ENCODE data around the gene CBARP.

CBARP gene

DNA sequence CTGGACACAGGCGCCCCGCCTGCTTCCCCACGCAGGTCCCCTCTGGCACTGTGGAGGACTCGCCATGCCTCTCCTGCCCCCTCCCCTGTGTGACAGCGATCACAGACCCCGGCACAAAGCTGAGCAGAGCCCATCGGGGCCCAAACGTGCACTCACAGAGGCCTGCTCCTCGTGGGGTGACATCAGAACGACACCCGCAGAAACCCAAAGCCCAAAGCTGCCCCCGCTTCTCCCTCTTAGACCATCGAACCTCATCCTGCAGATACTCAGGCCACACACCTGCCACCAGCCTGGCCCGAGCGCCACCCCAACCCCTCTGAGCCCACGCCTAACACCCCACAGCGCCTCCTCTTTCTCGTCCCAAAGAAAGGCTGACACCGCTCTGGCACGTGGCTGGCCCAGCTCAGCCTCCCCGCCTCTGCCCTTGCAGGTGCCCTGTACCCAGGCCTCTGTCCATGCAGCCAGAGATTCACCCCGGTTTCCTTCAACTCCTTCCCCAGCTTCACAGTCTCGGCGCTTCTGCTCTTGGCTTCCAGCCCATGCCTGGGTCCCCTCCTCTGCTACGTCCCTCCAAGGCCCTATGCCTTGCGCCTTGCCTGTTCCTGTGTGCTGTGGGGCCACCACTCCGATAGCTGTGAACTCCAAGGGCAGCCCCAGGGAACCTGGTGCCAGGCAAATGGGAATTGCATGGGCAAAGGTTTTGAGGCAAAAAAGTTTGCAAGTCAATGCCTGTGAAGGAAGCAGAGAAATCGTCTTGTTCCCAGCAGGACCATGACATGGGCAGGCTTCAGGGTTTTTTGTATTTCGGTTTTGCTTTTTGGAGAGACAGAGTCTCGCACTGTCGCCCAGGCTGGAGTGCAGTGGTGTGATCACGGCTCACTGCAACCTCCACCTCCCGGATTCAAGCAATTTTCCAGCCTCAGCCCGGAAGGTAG, 831 bp upstream of the CBARP start (continued):
- TF ChIP-seq, protein P1, sequence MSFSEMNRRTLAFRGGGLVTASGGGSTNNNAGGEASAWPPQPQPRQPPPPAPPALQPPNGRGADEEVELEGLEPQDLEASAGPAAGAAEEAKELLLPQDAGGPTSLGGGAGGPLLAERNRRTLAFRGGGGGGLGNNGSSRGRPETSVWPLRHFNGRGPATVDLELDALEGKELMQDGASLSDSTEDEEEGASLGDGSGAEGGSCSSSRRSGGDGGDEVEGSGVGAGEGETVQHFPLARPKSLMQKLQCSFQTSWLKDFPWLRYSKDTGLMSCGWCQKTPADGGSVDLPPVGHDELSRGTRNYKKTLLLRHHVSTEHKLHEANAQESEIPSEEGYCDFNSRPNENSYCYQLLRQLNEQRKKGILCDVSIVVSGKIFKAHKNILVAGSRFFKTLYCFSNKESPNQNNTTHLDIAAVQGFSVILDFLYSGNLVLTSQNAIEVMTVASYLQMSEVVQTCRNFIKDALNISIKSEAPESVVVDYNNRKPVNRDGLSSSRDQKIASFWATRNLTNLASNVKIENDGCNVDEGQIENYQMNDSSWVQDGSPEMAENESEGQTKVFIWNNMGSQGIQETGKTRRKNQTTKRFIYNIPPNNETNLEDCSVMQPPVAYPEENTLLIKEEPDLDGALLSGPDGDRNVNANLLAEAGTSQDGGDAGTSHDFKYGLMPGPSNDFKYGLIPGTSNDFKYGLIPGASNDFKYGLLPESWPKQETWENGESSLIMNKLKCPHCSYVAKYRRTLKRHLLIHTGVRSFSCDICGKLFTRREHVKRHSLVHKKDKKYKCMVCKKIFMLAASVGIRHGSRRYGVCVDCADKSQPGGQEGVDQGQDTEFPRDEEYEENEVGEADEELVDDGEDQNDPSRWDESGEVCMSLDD (tag by site-specific recombination; IDR thresholded peaks at IDR 0.05): 0 out of 2 replicates have a peak, but pooled peaks have one; percentile 64

- Histone ChIP-seq H3K27ac (ENCODE audit: extremely low read depth, low read depth, low read length) (peak overlapping the region; percentile 60; the same call in 1 of the 2 replicates), H3K36me3 (ENCODE audit: control insufficient read depth in 2 of 2, insufficient read depth in 1 of 2, low read length in 2 of 2) (peaks cover 0 to 32% of the 10 kb centered on the region in 2 experiments; a peak in 1 of 3 replicates), H3K4me3 (ENCODE audit: low read depth, low read length) (peak overlapping the region; percentile 56), H3K9me3 (ENCODE audit: control insufficient read depth, insufficient read depth, low read depth, low read length) (no peaks in the 10 kb centered on the region), H3K4me1 (ENCODE audit: control insufficient read depth, insufficient read depth, low read length) (peaks cover 3% of the 10 kb centered on the region)
- POLR2A ChIA-PET: interaction anchor here (1.5 kb wide), 1 partner anchor 16 kb away, joined by 4 read pairs; no protein-coding TSS in a partner anchor
- CTCF ChIA-PET: no interaction called here
- TF ChIP-seq GFI1B (tag by site-specific recombination; IDR thresholded peaks at IDR 0.05) (no peak), ZNF513 (tag by site-specific recombination; IDR thresholded peaks at IDR 0.05) (no peak), PRDM10 (tag by site-specific recombination; IDR thresholded peaks at IDR 0.05) (no peak), ZBTB44 (tag by site-specific recombination; IDR thresholded peaks at IDR 0.05) (no peak), ZNF585B (tag by site-specific recombination; IDR thresholded peaks at IDR 0.05) (no peak), KLF17 (tag by site-specific recombination; IDR thresholded peaks at IDR 0.05) (peak; percentile 69; the same call in 1 of the 2 replicates), ZNF654 (tag by site-specific recombination; IDR thresholded peaks at IDR 0.05; ENCODE audit: low read depth) (no peak), ZNF354C (tag by site-specific recombination; IDR thresholded peaks at IDR 0.05; ENCODE audit: borderline replicate concordance, low read depth) (no peak), ZNF610 (tag by site-specific recombination; IDR thresholded peaks at IDR 0.05; ENCODE audit: borderline replicate concordance) (no peak), ZNF558 (tag by site-specific recombination; IDR thresholded peaks at IDR 0.05) (no peak)
- TF ChIP-seq, protein P2, sequence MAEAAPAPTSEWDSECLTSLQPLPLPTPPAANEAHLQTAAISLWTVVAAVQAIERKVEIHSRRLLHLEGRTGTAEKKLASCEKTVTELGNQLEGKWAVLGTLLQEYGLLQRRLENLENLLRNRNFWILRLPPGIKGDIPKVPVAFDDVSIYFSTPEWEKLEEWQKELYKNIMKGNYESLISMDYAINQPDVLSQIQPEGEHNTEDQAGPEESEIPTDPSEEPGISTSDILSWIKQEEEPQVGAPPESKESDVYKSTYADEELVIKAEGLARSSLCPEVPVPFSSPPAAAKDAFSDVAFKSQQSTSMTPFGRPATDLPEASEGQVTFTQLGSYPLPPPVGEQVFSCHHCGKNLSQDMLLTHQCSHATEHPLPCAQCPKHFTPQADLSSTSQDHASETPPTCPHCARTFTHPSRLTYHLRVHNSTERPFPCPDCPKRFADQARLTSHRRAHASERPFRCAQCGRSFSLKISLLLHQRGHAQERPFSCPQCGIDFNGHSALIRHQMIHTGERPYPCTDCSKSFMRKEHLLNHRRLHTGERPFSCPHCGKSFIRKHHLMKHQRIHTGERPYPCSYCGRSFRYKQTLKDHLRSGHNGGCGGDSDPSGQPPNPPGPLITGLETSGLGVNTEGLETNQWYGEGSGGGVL (tag by site-specific recombination; IDR thresholded peaks at IDR 0.05): peak; percentile 92
- TF ChIP-seq, protein P3, sequence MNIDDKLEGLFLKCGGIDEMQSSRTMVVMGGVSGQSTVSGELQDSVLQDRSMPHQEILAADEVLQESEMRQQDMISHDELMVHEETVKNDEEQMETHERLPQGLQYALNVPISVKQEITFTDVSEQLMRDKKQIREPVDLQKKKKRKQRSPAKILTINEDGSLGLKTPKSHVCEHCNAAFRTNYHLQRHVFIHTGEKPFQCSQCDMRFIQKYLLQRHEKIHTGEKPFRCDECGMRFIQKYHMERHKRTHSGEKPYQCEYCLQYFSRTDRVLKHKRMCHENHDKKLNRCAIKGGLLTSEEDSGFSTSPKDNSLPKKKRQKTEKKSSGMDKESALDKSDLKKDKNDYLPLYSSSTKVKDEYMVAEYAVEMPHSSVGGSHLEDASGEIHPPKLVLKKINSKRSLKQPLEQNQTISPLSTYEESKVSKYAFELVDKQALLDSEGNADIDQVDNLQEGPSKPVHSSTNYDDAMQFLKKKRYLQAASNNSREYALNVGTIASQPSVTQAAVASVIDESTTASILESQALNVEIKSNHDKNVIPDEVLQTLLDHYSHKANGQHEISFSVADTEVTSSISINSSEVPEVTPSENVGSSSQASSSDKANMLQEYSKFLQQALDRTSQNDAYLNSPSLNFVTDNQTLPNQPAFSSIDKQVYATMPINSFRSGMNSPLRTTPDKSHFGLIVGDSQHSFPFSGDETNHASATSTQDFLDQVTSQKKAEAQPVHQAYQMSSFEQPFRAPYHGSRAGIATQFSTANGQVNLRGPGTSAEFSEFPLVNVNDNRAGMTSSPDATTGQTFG (tag by site-specific recombination; IDR thresholded peaks at IDR 0.05; ENCODE audit: borderline replicate concordance): no peak
- TF ChIP-seq, protein P4, sequence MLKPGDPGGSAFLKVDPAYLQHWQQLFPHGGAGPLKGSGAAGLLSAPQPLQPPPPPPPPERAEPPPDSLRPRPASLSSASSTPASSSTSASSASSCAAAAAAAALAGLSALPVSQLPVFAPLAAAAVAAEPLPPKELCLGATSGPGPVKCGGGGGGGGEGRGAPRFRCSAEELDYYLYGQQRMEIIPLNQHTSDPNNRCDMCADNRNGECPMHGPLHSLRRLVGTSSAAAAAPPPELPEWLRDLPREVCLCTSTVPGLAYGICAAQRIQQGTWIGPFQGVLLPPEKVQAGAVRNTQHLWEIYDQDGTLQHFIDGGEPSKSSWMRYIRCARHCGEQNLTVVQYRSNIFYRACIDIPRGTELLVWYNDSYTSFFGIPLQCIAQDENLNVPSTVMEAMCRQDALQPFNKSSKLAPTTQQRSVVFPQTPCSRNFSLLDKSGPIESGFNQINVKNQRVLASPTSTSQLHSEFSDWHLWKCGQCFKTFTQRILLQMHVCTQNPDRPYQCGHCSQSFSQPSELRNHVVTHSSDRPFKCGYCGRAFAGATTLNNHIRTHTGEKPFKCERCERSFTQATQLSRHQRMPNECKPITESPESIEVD (tag by site-specific recombination; IDR thresholded peaks at IDR 0.05): no peak
Measured at GRCh38 chr19:1237027-1237659, 662 bp downstream of the CBARP start.

All from HEK293 (cell line).